EL (cell line): ENCODE results near the gene LPIN1.

Experiments used
- DNase-seq: peaks from one replicate; pipeline ENCODE4 v3.0.0-alpha.2; 2016

Gene LPIN1

DNA sequence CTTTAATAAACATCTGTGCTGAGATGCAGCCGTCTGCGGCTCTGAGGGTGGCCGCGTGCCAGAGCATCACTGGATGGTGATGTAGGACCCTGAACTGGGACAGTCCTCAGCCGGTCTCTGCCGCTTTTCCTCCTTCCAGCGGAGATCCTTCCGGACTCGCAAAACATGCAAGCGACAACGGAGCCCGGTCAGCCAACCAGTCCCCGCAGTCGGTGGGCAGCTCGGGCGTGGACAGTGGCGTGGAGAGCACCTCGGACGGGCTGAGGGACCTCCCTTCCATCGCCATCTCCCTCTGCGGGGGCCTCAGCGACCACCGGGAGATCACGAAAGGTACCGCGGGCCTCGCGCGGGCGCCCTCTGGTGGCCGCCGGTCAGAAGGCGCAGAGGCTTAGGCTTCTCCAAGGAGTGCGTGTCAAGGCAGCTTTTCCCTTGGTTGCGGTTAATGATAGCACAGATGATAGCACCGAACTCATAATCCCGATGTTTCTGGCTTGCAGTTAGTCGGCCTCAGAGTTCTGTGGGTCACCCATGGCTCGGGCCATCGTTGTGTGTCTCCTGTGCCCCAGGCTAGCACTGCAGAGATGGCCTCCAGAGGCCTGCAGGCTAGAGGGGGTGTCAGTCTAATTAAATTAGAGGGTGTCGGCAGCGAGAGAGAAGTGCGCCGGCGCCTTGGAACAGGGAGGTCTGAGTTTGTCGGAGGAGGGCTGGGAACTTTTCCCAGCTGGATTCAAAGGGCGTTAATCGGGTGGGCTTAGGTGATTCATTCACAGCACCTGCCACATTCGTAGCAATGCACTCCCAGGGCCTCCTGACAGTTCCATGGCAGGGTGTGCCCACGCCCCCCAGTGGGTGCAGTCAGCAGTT, 38.5 kb downstream of the LPIN1 start:
- DNase-seq, result peak; percentile 44

DNA sequence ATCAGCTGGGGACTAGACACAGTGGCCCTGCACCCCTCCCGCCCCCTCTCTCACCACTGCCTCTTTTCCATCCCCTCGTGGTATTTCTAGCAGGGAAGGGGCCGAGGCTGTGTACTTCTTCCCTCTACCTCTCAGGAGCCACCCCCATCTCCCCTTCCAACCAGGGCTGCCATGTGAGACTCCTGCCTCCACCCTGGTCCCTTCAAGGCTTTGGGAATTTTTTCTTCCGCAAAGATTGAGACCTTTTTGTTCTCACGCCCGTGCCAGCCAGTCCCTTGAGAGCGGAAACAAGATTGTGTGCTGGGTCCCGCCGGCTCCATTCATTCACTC, 39.1 kb downstream of the LPIN1 start:
- DNase-seq, result no peak

DNA sequence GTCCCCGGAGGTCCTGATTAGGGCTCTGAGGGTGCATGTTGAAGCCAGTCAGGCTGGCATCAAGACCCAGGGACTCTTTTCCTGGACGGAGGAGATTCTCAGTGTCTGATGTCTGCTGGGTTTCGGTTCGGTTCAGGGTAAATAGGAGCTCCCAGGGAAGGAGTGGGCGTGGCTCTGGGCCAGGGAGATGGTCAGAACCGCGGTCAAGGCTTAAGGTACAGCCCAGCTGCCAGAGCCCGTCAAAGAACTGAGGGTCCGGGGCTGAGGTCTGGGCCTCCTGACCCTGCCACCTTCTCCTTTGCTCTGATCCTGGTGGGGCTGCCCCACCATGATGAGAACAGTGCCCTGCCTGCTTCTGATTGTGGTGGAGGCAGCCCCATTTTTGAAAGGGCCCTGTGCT, 39.8 kb downstream of the LPIN1 start:
- DNase-seq, result no peak

DNA sequence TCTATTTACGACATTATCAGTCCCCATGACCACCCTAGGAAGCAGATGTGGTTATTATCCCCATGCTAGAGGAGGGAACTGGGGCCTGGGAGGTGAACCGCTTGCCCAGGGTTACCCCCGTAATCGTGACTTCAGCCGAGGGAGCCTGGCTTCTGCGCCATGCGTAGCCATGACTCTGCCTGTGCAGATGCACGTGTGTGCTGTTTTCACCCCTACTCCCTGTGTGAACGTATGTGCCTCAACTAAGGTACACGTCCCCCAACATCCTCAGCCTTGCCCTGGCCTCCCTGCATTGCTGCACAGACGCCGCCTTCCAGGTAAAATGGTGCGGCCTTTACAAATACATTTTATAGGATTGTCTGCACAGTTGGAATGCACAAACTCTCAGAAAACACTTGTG, 40.2 kb downstream of the LPIN1 start:
- no peak for DNase-seq

DNA sequence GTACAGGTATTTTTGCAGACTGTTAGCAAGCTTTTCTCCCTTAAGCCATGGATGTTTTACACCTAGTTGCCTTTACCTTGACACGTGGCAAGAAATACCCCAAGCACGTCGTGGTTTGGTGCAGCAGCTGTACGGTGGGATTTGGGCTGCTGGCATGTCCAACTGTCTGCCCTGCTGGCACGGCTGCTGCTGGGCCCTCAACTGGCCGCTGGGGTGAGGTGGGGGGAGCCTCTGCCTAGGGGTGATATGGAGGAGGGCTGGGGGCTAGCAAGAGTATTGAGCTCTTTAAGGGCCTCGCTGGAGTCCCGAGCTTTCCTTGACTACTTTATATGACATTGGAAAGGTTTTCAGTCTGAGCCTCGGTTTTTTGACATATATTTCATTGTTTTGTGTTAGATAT, 41.6 kb downstream of the LPIN1 start:
- no peak for DNase-seq

DNA sequence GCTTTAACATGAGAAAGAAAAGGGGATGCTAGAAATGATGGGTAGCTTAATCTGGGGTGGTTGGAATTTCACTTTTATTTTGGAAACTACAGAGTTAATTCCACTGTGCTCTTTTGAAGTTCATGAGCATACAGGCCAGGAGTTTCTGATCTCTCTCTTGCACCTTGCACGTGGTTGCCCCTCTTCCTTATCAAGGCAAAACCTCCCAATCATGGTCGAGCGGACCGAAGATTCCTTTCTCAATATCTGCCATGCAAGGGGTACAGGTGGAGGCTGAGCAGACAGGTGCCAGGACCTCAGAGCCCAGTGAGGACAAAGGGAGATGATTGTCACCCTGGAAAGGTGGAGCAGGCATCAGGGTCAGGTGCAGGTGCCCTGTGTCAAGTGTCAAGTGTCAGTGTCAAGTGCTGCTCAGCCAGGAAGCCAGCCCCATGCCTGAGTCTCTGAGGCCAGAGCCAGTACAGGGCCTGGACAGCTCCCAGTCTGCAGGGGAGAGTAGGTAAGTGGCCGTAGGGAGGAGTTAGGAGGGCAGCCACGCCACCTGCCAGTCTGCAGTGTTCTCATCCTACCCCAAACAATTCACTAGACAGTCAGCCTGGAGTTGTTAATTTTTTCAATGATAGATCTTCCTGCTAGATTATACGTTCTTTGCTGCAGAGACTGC, 42.2 kb downstream of the LPIN1 start:
- DNase-seq, result no peak

DNA sequence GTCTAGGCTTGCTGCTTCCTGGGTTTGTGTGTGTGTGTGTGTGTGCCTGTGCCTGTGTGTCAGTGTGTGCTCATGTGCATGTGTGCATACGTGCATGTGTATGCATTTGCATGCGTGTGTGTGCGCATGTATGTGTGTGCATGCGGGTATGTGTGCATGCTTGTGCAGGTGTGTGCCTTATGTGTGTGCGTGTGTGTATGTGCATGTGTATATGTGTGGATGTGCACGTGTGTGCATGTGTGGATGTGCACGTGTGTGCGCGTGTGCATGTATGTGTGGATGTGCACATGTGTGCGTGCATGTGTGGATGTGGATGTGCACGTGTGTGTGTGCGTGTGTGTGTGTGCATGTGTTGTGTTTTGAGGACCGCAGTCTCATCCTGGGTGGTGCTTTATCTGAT, 42.8 kb downstream of the LPIN1 start:
- no peak for DNase-seq

DNA sequence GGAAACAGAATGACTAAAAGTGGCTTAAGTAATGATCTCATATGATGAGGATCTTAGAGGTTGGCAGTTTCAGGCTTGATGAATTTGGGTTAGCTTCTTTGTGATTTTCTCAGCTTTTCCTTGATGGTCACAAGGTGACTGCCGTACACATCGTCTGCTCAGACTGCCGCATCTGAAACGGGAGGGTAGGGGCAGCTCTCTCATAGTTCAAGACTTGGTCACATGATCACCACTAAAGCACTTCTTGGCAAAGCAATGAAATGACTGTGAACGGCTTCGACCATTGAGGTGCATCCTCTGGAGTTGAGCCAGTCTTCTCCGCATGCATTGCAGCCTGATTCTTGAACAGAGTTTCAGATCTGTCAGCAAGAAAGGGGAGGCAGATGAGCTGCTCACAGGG, 43.8 kb downstream of the LPIN1 start:
- DNase-seq, result no peak

DNA sequence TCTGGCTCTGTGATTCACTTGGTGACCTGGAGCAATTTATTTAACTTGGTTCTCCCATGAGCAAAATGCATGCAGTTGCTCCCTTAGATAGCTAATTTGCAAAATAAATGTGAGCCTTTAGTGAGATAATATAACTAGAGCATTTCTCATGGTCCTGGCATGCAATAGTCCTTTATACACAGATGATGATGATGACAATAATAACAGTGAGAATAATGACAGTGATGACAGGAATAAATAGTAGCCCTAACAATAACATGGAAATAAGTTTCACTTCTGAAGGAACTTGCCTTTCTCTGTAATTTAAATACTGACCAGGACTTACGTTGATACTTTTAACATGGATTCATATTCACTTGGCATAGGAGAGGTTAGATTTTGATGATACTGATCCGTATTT, 49.2 kb downstream of the LPIN1 start:
- DNase-seq, result no peak

DNA sequence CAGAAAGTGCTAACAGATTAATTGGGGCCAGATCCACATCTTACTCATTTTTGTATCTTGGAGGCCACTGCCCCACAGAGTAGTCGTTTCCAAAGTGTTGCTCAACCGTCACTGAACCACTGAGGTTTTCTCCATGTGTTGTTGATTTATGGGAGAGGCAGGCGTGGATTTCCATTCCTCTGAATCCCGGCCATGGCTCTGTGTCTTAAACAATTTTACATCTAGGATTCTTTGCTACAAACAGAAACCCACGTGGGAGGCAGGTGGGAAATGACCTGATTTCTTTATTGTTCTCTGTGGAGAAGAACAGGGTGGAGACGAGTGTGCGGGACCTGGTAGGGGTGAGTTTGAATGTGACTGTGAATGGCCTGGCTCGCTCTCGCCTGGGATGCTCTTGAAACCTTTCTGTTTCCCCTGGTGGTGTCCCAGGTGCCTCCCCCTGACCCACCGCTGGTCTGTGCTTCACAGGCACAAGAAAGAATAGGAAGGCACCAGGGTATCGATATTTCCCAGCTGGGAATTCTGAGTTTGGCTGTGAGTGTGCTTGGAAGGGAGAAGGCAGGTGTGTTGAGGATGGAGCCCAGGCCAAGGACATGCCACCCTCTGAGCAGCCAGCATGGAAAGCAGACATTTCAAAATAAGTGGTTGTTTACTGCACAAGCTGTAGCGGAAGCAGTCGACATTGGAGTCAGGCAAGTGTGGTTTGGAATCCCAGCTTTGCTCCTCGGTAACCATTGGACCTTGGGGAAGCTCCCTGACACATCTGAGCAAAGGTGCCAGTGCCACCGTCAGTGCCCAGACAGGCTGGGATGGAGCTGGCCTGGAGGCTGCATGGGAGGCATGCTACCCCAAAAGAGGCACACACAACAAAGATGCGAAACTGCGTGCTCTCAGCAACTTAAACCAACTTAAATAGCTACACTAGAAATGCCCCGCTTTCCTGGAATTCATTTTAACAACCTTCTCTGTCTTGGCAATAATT, 50.0 kb downstream of the LPIN1 start:
- no peak for DNase-seq

DNA sequence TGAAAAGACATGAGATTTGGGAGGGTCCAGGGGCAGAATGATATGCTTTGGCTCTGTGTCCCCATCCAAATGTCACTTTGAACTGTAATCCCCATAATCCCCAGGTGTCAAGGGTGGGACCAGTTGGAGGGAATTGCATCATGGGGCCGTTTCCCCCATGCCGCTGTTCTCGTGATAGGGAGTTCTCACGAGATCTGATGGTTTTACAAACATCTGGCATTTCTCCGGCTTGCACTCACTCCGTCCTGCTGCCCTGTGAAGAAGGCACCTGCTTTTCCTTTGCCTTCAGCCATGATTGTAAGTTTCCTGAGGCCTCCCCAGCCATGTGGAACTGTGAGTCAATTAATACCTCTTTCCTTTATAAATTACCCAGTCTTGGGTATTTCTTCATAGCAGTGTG, 51.4 kb downstream of the LPIN1 start:
- DNase-seq, result no peak

DNA sequence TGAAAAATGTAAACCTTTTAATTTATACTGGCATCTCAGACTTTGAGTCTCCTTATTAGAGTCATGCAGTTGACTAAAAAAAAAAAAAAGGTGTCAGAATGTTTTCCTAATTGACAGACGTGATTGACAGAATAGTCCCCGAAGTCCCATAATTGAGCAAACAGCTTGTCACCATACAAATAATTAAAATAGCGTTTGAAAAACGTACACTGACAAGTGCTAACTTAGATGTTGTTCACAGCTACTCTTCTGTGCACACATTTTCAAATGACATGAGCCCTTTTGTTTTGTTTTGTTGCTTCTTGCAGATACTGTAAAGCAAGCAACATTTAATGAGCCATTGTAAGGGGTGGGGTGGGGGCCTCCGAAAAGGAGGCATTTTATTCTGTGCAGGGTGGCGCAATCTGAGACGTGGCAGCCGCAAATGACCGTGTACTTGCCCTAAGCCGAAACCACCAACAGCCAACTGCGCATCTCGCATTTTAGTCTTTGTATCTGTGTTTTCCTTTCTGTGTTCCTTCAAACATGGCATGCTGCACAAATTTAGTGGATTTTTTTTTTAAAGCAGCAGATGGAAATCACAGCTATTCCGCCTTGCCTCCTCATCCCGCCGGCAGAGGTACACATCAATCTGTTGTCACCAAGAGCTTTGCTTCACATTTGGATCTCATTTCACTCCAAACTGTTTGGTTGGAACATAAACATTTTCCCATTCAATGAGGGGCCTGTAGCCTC, 52.4 kb downstream of the LPIN1 start:
- DNase-seq, result no peak

DNA sequence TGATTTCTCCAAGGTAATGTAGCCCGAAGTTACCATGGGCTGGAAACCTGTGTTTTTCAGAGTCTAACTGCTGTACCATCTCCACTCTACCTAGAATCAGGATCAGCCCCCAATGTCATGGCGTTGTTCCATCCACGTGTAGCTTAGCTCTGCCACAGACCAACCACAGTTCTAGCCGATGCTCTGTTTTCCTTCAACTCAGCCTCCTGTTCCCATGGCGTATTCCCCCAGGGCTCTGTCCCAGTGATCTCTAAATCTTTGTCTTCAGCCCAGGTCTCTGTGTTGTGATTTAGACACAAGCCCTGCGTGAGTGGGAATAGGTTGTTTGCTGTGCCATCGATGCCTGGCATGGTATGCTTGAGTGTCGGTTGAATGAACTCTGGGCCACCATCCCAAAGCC, 53.4 kb downstream of the LPIN1 start:
- DNase-seq, result no peak

DNA sequence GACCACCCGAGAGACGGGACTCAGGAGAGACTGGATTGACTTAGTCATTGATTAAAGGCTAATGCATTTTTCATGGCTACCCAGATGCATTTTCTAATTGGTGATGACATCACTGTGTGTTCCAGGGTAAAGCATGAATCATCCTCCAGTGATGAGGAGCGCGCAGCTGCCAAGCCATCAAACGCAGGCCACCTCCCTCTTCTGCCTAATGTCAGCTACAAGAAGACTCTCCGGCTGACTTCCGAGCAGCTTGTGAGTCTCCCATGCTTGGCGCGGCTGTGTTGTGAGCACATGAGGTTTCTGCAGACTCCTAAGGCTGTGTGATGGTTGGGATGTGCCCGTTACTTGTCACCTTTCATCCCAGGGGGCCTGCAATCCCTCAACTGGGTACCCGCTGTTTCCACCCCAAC, 56.4 kb downstream of the LPIN1 start:
- DNase-seq, result peak; percentile 31

DNA sequence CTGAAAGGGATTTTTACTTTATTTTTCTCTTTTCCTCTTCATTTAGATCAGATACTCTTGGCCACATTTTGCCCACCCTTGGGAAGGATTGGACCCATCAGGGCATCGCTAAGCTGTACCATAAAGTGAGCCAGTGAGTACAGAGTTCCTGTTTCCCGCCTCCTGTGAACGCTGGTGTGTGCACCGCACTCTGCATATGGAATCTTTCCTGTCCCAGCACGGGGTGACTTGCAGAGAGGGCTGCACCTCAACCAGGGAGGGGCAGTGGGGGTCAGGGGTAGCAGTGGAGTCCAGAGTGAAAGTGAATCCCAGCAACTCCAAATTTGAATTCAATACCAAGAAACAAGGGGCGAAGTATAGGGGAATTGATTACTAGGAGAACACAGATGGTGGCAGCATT, 58.6 kb downstream of the LPIN1 start:
- DNase-seq, result no peak

DNA sequence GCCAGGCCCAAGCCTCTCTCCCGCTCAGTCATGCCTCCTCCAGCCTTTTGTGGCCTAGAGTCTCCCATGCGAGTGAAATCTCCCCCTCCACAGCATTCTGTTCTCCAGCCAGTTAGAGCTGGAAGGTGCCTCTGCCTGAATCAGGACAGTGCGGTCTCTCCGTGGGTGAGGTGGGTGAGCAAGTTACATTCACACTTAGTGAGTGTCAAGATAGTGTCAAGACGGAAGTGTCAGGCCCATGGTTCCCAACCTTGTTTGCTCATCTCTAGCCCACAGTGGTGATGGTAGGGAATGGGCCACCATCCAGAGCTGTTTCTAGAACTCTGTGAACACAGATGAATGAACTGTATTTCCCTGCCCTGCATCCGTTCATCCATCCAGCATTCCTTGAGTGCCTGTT, 59.5 kb downstream of the LPIN1 start:
- no peak for DNase-seq

DNA sequence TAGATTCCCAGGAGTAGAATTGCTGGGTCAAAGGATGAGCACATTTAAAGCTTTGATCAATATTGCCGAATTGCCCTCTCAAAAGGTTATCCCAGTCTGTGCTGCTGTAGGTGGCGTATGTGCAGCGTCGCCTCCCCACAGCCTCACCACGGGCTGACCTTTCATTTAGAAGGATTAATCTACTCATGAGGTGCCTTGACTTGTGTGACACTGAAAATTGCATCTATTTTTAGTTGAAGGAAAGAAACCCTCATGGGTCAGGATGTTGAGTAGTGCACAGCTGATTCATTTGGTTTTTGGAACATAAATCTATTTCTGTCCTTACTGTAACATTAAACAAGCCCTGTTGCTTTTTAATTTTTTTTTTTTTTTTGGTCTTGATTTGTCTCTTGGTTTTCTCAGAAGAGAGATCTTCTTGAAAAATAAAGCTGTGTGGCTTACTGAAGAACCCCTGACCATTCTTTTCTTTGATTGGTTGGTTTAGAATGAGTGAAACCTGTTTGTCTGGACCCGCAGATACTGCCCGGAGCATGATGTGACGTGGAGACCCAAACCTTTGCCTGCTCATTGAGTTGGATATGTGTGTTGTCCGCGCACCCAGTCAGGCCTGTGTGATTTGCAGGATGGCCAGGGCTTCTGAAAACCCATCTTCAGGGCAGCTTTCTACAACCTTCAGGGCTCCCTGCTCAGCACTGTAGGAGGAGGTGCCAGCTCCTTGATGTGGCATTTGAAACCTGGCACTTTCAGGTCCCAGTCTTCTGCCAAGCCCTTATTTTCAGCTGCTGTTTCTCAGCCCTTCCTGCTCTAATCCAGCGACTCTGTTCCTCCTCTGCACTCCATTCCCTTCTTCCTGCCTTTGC, 61.0 kb downstream of the LPIN1 start:
- no peak for DNase-seq

DNA sequence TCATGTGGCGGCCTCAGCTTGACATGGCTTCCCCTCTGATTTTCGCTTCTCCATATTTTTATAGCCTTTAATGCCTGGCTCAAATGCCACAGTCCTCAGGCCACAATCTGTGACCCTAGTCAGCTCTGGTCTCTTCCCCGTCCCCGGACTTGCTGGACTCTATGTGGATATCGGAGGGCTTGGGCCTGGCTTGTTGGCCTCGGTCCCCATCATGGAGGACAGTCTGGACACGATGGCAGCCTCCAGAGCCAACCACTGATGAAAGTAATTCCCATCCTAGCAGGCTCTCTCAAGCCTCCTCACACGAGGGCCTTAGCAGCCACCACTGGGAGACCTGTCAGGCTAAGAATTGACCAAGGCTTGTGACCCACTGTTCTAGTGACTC, 61.6 kb downstream of the LPIN1 start:
- no peak for DNase-seq

DNA sequence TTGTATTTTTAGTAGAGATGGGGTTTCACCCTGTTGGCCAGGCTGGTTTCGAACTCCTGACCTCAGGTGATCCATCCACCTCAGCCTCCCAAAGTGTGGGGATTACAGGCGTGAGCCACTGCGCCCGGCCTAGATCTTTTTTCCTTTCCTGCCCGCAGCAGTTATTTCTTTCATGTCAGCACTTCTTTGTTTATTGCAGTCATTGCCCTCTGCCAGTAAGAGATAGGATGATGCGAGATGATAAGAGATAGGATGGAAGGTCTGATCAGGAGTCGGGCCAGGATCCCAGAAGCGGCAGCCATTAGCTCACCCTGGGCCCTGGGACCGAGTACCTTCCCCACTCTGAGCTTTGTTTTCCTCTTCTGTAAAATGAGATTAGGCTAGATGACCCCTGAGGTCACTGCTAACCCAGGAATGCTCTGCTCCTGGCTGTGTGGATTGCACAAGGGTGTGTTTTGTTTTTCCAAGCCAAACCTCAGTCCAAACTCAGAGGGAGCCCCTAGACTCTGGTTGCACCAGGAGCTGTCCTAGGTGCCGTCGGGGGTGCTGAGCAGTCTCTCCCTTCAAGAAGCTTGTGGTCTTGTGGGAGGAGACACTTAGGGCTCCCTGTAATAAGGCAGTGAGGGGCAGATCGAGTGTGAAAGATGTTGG, 63.3 kb downstream of the LPIN1 start:
- DNase-seq, result no peak

DNA sequence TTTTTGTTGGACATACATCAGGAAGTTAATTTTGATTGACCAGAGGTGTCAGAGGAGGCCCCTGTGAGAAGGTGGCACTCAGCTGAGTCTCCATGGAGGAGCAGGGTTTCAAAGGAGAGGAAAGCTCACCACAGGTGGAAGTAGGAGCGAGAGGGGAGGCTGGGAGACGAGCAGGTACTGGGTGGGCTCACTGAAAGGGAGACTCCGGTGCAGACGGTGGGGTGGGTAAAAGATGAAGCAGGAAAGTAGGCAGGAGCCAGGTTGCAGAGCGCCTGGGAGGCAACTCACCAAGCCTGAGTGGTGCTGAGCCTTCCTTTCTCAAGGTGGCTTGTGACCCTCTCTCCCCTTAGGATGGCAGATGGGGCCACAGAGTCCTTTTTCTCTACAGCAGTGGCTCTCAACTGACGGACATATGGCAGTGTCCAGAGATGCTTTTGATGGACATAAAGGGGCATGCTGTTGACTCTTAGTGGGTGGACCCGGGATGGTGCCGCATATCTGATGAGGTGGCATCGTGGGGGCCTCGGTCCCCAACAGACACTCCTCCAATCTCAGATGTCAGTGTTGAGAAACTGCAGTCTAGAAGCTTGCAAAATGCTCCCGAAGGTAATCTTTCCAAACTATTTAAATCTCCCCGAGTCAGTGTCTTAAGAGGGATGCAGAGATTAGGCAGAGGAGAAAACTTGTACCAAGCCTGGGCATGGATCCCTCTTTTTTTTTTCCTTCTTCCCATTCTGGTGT, 64.0 kb downstream of the LPIN1 start:
- no peak for DNase-seq
